Suprapubic skin (tissue), 3 donors: ENCODE measurements around the gene CACNA1I.

ENCODE experiments used
- POLR2A ChIP-seq, 2 donors: fragments of 450-650 bp; IDR thresholded peaks; one replicate each; pipeline ENCODE4 v1.6.1; 2017; ENCODE audit warnings: antibody characterized with exemption in 2 of 2, mild to moderate bottlenecking in 2 of 2, moderate library complexity in 2 of 2
- TF ChIP-seq, protein P1 (sequence below), 2 donors: fragments of 200-600 bp in 1 of 2; fragments of 450-650 bp in 1 of 2; sonication (generic) in 1 of 2; IDR thresholded peaks; one replicate each; pipeline ENCODE4 v1.5.1; 2016 to 2019; ENCODE audit warnings: antibody characterized with exemption in 2 of 2, mild to moderate bottlenecking in 1 of 2, moderate library complexity in 1 of 2

DNA sequence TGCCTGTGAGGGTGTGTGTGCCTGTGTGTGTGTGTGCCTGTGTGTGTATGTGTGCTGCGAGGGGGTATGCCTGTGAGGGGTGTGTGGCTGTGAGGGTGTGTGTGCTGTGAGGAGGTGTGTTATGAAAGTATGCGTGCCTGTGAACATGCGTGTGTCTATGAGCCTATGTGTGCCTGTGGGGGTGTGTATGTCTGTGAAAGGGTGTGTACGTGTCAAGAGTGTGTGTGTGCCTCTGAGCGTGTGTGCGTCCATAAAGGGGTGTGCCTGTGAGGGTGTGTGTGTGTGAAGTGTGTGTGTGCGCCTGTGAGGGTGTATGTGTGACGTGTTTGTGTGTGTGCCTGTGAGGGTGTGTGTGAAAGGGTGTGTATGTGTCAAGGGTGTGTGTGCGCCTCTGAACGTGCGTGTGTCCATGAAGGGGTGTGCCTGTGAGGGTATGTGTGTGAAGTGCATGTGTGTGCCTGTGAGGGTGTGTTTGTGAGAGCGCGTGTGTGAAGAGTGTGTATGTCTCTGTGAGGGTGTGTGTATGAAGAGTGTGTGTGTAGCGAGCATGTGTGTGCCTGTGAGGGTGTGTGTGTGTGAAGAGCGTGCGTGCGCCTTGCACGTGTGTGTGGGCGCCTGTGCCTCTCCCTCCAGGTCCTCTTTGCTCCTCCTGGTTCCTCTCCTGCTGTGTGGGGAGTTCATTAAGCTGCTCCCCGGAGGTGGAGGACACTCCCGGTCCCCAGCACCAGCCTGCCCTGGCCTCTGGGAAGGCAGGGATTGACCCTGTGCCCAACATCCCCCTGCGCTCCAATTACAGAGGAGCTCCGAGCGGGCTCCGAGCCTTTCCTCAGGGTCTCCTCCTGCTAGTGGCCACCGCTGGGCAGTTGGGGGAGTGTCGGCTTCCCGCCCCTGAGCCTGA lies 53.3 kb downstream of the CACNA1I start:
- TF ChIP-seq POLR2A (IDR thresholded peaks at IDR 0.05) = no peak
- TF ChIP-seq, protein P1, sequence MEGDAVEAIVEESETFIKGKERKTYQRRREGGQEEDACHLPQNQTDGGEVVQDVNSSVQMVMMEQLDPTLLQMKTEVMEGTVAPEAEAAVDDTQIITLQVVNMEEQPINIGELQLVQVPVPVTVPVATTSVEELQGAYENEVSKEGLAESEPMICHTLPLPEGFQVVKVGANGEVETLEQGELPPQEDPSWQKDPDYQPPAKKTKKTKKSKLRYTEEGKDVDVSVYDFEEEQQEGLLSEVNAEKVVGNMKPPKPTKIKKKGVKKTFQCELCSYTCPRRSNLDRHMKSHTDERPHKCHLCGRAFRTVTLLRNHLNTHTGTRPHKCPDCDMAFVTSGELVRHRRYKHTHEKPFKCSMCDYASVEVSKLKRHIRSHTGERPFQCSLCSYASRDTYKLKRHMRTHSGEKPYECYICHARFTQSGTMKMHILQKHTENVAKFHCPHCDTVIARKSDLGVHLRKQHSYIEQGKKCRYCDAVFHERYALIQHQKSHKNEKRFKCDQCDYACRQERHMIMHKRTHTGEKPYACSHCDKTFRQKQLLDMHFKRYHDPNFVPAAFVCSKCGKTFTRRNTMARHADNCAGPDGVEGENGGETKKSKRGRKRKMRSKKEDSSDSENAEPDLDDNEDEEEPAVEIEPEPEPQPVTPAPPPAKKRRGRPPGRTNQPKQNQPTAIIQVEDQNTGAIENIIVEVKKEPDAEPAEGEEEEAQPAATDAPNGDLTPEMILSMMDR (IDR thresholded peaks at IDR 0.05) = no peak
